Thoracic aorta (tissue), 2 donors: ENCODE data around the gene FBLN2. TPM values are rescaled to one million over a fixed set of nuclear protein-coding genes. Genes with fewer than 3 reads are reported as not detected.

ENCODE experiments used
- ATAC-seq: fragments of 150-250 bp; one replicate; pipeline ENCODE4 v1.8.0; 2017; ENCODE audit warnings: low read depth; ENCODE audit not compliant: insufficient number of reproducible peaks, low FRiP score
- DNase-seq: peaks from one replicate; pipeline ENCODE4 v3.0.0-alpha.2; 2020; ENCODE audit warnings: low spot score
- H3K27ac ChIP-seq, 2 donors: fragments of 200-600 bp; sonication (generic); 1 replicate in 1 of 2; 2 replicates in 1 of 2; pipeline ENCODE4 v1.5.1; 2016; ENCODE audit warnings: mild to moderate bottlenecking in 2 of 2, moderate library complexity in 2 of 2
- H3K27me3 ChIP-seq: fragments of 200-600 bp; sonication (generic); replicated peaks from 2 replicates; pipeline ENCODE4 v1.6.0; 2016; ENCODE audit warnings: mild to moderate bottlenecking; ENCODE audit not compliant: insufficient read depth
- H3K36me3 ChIP-seq: fragments of 200-600 bp; sonication (generic); one replicate; pipeline ENCODE4 v1.5.1; 2016
- H3K4me1 ChIP-seq, 2 donors: fragments of 200-600 bp; sonication (generic); 1 replicate in 1 of 2; 2 replicates in 1 of 2; pipeline versions ENCODE4 v1.5.1 to v1.6.0; 2016; ENCODE audit warnings: low read depth in 2 of 2, mild to moderate bottlenecking in 1 of 2; ENCODE audit not compliant: control insufficient read depth in 1 of 2
- H3K4me3 ChIP-seq: fragments of 200-600 bp; sonication (generic); 2 replicates; pipeline ENCODE4 v1.5.1; 2016; ENCODE audit warnings: mild to moderate bottlenecking
- H3K9me3 ChIP-seq: fragments of 200-600 bp; sonication (generic); 2 replicates; pipeline ENCODE4 v1.5.1; 2016
- CTCF ChIP-seq: fragments of 200-600 bp; sonication (generic); IDR thresholded peaks from one replicate; pipeline ENCODE4 v1.5.1; 2019; ENCODE audit warnings: antibody characterized with exemption
- total RNA-seq, 2 donors: library from RNA; depleted of rRNA; stranded (reverse); fragments of >200 nt; gene quantifications; one replicate each; pipeline versions ENCODE4 v1.1.0 to v1.2.3, GENCODE V29; 2016

Gene FBLN2
- total RNA-seq, 2 donors from 2014 or later, result 233 to 328 TPM

DNA sequence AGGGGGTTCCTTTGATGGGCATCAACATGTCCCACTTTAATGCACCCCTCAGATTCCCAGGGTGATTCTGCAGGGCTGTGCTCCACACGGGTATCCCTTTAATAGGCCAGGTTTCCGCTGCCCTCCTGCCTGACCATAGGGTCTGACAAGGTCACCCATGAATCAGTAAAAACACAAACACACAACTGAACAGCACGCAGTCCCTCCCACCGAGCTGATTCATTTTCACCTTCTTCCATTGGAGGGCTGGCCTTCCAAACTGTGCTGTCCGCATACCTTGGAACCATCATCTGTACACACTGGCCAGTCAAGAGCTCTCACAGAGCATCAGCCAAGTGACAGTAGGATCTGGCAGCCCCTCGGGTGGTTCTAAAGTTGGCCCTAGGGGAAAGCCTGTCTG is 93.7 kb downstream of the FBLN2 start:
- no peaks in the 10 kb centered on the region for H3K36me3 ChIP-seq
- H3K27ac ChIP-seq, result no peak overlapping the region
- H3K4me3 ChIP-seq, result no peak overlapping the region
- no peak for ATAC-seq
- H3K9me3 ChIP-seq, result no peaks in the 10 kb centered on the region
- no peak for DNase-seq
- no peaks in the 10 kb centered on the region for H3K27me3 ChIP-seq
- no peak for TF ChIP-seq CTCF
- H3K4me1 ChIP-seq, result peaks cover under 1 to 5% of the 10 kb centered on the region in 2 donors

- no peak for TF ChIP-seq CTCF
- no peak for ATAC-seq
- no peaks in the 10 kb centered on the region for H3K27me3 ChIP-seq
- H3K9me3 ChIP-seq, result no peaks in the 10 kb centered on the region
- no peak overlapping the region for H3K4me3 ChIP-seq
- H3K36me3 ChIP-seq, result no peaks in the 10 kb centered on the region
- H3K4me1 ChIP-seq, result peaks cover 6 to 14% of the 10 kb centered on the region in 2 donors
- H3K27ac ChIP-seq, result no peak overlapping the region
- no peak for DNase-seq
These were observed 95.6 kb downstream of the FBLN2 start for GRCh38 chr3:13644341-13645117.

DNA sequence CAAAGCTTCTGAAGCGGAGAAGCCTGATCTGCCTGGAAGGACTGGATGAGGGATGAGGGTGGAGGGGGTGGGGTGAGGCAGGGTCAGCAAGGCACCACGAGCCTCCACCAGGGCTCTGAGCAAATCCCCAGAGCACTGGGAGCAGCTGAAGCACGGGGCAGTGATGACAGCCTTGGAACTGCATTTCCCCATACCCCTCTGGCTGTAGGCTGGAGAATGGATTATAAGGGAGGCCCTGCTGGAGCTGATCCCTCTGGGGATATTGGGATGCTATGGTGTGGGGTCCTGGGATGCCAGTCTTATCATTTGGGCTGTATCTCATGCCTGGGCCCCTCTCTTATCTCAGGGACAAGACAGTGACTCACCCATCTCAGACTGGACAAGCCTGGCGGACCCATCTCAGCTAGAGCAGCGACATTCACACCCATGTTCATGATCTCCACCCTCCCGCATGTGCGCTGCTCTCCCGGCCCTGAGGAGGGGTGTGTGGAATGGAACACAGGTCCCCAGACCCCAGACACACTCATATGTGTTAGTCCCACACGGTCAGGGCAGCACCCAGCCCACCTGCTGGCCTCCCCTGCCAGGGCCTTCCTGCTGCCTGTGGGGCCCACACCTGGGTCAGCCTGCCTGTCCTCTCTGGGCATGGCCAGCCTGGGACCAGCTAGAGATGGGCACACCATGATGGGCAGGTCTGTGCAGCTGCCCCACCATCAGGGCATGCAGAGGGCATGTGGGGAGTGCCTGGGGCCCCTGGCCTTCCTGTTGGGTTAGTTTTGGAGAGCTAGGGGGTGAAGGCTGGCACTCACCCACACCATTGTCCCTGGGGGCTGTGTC is 97.1 kb downstream of the FBLN2 start:
- Histone ChIP-seq H3K27ac (no peak overlapping the region), H3K4me1 (peaks cover 6 to 14% of the 10 kb centered on the region in 2 donors), H3K36me3 (no peaks in the 10 kb centered on the region), H3K27me3 (no peaks in the 10 kb centered on the region), H3K9me3 (no peaks in the 10 kb centered on the region), H3K4me3 (no peak overlapping the region)
- no peak for TF ChIP-seq CTCF
- DNase-seq (no peak), ATAC-seq (no peak)

GRCh38 chr3:13647298-13648059 is 98.6 kb downstream of the FBLN2 start:
- Histone ChIP-seq H3K36me3 (no peaks in the 10 kb centered on the region), H3K9me3 (no peaks in the 10 kb centered on the region), H3K4me3 (no peak overlapping the region), H3K4me1 (peaks cover 6 to 14% of the 10 kb centered on the region in 2 donors), H3K27ac (no peak overlapping the region), H3K27me3 (no peaks in the 10 kb centered on the region)
- no peak for TF ChIP-seq CTCF
- ATAC-seq (no peak), DNase-seq (no peak)
